HG02798 (cell line): Measurements from ENCODE around the gene ATAD3C.
"Not testable (repeated sequence)": the region's sequence is repeated elsewhere in the genome, so short reads cannot be mapped to it uniquely, and the experiment has no call there.

Experiments
- ATAC-seq: cut with Tn5 transposase; IDR thresholded peaks from one replicate; pipeline ENCODE4 v1.9.1; 2021; ENCODE audit warnings: mild to moderate bottlenecking; ENCODE audit not compliant: unreplicated experiment, poor library complexity

Gene ATAD3C

DNA sequence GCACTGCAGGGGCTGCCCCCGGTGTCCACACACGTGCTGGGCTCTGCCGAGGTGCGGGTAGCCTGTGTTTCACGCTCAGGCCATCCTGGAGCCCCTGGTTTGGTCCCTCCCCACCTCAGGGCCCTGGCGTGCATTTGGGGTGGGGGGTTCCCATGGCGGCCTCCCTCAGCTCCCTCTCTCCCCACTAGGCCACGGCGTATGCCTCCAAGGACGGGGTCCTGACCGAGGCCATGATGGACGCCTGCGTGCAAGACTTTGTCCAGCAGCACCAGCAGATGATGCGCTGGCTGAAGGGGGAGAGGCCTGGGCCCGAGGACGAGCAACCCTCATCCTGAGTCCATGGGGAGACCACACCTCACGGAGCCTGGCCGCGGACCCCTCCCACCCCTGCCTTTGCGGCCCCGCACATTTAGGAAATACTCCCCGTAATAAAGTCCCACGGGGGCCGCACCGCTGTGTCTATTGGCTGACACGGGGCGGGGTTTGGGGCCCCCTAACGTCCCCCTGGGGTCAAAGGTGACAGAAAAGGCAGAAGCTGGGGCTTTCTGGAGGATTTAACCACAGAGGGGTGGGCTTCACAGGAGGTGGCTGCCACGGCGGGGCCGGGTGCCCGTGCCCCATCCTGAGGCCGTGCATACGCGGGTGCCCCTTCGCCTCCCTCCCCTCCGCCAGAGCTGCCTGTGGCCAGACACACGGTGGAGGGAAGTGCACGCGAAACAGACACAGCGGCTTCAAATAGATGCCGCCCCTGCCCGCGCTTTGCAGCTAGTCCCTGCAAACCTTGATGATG lies 18.9 kb downstream of the ATAD3C start:
- not testable (repeated sequence) for ATAC-seq

DNA sequence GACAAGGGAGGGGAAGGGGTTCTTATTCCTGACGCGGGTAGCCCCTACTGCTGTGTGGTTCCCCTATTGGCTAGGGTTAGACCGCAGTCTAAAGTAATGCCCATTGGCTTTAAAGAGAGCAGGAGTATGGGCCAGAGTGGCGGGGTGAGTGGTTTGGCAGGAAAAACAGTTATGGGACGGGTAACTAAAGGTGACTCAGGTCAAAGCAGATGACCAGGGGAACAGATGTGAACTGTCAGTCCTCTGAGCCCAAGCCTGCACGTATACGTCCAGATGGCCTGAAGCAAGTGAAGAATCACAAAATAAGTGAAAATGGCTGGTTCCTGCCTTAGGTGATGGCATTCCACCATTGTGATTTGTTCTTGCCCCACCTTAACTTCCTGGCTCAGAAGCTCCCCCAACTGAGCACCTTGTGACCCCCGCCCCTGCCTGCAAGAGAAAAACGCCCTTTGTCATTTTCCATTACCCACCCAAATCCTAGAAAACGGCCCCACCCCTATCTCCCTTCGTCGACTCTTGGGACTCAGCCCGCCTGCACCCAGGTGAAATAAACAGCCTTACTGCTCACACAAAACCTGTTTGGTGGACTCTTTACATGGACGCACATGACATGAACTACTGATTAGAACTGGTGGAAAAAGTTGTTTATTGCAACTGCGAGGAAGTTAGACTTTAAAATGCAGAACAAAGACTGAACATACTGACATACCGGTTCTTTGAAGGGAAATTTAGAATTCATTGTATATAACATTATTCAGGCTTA lies 21.3 kb downstream of the ATAD3C start:
- ATAC-seq = no peak

DNA sequence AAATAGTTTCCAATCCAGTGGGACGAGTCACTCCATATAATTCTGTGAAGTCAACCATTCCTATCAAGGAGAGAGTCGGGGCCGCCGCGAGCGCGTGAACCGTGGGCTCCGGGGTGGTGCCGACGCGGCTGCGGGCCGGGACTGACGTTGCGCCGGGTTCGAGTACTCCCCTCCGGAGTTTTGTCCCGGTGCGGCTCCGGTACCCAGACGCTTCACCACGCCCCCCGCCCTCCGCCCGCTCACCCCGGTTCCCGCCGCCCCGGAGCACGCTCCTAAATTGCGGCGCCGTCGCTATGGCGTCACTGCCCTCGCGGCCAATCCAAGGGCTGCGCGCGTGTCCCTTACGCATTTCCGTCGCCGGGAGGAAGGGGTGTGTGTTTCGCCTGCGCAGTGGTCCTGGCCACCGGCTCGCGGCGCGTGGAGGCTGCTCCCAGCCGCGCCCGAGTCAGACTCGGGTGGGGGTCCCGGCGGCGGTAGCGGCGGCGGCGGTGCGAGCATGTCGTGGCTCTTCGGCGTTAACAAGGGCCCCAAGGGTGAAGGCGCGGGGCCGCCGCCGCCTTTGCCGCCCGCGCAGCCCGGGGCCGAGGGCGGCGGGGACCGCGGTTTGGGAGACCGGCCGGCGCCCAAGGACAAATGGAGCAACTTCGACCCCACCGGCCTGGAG lies 22.0 kb downstream of the ATAD3C start, which contains the start of gene ATAD3B:
Gene ATAD3B, plus strand, starts transcription at position 377 of the 664 bp plus-strand sequence. Its CDS starts 120 bp downstream, at position 497.
- ATAC-seq = peak; percentile 95

DNA sequence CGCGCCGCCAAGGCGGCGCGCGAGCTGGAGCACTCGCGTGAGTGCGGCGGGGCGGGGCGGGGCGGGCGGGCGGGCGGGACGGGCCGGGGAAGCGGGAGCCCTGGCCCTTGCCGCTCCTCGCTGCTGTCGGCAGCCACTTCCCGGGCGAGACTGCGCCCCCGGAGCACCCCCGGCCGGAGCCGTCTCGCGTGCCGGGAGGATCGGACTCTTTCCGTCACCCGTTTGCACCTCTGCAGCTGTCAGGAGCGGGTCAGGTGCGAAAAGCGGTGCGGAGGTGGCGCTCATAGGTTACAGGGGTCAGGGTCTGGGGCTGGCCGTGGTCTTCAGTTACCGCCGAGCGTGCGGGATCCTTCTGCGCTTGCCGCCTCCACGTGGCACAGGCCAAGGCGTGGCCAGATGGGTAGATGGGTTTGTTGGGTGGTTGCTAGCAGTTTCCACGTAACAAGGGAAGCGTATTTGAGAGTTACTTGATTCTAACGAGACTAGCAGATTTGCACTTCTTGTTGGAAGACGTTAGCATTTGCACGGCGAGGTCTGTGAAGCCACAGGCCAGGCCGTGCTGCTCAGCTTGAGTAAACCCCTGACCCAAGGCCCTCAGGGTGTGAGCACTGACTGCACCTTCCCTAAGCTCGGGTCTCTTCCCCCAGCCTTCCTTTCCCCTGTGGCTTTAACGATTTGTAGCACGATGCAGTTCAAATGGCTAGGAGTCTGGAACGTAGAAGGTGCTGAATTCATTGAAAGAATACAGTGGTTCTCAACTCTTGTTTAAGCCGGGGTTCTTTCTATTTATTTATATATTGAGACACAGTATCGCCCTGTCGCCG lies 22.8 kb downstream of the ATAD3C start:
- ATAC-seq = peak; percentile 9

GRCh38 chr1:1476011-1476410 lies 26.5 kb downstream of the ATAD3C start:
- ATAC-seq = not testable (repeated sequence)

DNA sequence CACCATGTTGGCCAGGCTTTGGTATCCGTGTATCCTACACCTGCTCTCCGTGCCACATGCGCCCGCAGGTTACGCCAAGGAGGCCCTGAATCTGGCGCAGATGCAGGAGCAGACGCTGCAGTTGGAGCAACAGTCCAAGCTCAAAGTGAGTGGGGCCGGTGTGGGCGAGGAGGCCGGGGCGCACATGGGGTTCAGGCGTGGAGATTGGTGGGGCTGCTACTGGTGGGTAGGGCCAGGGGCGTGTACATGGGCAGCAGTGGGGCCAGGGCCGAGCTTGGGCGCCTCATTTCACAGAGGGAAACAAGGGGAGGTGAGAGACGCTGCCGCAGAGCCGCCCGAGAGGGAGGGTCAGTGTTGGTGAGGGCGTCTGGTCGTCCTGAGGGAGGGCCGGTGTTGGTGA lies 27.7 kb downstream of the ATAD3C start:
- no peak for ATAC-seq

- no peak for ATAC-seq
Measured at GRCh38 chr1:1479547-1480487, 30.3 kb downstream of the ATAD3C start.

GRCh38 chr1:1480488-1480867 lies 31.0 kb downstream of the ATAD3C start:
- not testable (repeated sequence) for ATAC-seq

DNA sequence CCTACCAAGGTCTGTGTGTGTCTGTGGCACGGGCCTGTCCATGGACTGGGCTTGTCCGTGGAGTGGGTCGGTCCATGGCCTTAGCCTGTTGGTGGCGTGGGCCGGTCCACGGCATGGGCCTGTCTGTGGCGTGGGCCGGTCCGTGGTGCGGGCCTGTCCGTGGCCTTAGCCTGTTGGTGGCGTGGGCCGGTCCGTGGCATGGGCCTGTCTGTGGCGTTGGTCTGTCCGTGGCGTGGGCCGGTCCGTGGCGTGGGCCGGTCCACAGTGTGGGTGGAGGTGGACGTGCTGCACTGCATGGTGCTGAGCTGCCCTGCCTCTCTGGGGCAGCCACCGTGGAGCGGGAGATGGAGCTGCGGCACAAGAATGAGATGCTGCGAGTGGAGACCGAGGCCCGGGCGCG lies 32.3 kb downstream of the ATAD3C start:
- ATAC-seq = not testable (repeated sequence)

DNA sequence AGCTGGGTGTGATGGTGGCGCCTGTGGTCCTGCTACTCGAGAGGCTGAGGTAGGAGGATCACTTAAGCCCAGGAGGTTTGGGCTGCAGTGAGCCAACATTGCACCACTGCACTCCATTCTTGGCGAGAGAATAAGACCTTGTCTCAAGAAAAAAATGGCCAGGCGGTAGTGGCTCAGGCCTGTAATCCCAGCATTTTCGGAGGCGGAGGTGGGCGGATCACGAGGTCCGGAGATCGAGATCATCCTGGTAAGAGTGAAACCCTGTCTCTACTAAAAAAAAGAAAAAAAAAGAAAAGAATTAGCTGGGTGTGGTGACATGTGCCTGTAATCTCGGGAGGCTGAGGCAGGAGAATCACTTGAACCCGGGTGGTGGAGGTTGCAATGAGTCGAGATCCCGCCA lies 33.4 kb downstream of the ATAD3C start:
- no peak for ATAC-seq

- ATAC-seq = no peak
Measured at GRCh38 chr1:1483714-1484113, 34.2 kb downstream of the ATAD3C start.

DNA sequence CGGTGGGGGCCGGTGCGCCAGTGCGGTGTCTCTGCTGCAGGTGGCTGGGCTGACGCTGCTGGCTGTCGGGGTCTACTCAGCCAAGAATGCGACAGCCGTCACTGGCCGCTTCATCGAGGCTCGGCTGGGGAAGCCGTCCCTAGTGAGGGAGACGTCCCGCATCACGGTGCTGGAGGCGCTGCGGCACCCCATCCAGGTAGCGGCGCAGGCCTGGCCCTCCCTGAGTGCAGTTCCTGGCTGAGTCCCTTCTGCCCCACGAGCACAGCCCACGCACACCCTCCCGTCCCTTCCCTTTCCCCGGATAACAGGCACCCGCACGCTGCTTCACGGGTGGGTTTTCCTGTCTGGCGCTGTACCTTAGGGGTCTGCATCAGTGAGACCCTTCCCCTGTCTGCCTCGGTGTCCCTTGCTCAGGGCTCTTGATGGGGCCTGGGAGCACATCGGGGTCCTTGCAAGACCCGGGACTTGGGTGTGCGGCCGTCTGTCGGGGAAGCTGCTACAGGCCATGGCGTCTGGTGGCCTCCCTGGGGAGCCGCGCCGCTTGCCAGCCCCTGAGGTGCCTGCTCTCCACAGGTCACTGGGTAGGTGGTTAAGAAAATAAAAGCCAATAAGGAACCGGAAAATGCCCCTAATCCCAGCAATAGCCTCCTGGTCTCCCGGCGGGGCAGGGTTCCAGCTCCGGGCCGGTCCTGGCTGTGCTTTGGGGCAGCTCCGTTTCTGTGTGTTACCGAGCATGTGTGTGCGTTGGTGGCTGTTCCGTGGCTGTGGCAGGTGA lies 35.7 kb downstream of the ATAD3C start:
- not testable (repeated sequence) for ATAC-seq

GRCh38 chr1:1485755-1486317 lies 36.3 kb downstream of the ATAD3C start:
- not testable (repeated sequence) for ATAC-seq

DNA sequence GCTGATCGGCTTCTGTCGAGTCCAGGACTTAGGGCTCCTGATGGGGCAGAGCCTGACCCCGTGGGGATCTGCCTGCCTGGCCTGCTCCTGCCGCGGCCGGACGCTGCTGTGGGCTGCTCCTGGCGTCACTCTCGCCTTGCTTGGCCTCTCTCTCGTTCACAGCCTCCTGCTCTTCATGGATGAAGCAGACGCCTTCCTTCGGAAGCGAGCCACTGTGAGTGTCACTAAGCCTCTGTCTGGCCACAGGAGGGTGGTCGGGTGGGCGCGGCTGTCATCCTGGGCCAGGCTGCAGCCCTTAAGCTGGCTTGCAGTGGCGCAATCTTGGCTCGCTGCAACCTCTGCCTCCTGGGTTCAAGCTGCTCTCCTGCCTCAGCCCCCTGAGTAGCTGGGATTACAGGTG lies 38.2 kb downstream of the ATAD3C start:
- ATAC-seq = no peak

GRCh38 chr1:1489231-1489630 lies 39.7 kb downstream of the ATAD3C start:
- no peak for ATAC-seq

- no peak for ATAC-seq
Measured at GRCh38 chr1:1489861-1490260, 40.4 kb downstream of the ATAD3C start.

DNA sequence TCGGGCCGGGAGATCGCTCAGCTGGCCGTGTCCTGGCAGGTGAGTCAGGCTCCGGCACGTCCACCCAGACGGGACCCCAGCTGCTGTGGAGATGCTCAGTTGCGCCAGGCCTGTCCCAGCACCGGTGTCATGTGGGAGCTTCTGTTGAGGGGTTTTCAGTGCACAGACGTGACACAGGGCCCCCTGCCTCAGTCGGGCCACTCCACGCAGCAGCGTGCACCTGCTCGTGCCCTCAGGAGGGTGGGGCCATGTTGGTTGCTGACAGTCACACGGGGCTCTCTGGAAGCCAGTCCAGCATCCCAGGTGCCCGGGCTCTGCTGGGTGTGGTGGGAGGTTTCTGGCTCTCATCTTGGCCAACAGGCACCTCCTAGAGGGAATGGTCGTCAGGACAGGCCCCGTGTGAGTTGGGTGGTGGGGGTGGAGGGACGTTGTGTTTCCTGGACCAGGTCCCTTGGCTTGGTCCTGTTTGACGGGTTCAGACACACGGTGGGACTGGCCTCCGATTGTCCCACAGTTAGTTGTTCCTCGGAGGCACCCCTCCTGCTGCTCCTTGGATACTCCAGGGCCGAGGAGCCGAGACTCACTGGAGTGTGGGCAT lies 41.2 kb downstream of the ATAD3C start:
- no peak for ATAC-seq

DNA sequence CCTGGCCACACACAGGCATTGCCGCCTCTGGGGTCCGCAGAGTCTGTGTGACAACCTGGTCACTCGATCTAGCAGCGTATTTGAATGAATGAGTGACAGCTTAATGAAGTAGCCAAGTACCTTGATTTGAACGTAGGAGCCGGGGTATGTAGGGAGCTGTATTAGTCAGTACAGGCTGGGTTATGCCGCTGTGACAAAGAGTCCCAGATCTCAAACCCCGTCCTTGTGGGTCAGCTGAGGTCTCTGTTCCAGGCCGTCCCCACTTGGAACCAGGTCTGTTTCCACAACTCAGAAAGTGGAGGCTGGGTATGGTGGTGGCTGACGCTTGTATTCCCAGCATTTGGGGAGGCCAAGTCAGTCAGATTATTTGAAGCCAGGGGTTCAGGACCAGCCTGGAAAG lies 42.1 kb downstream of the ATAD3C start:
- ATAC-seq = no peak
